Measurements from ENCODE around the gene AARS2.
A peak's percentile ranks its signal among the peaks of the same experiment; 100 is the strongest.

Gene AARS2

GRCh38 chr6:44273617-44274016 lies 39.5 kb downstream of the AARS2 start:
- no peak for DNase-seq

GRCh38 chr6:44272999-44273566 lies 40.1 kb downstream of the AARS2 start:
- no peak for DNase-seq

- no peak for DNase-seq
These were observed 40.6 kb downstream of the AARS2 start for GRCh38 chr6:44272529-44272928.

DNA sequence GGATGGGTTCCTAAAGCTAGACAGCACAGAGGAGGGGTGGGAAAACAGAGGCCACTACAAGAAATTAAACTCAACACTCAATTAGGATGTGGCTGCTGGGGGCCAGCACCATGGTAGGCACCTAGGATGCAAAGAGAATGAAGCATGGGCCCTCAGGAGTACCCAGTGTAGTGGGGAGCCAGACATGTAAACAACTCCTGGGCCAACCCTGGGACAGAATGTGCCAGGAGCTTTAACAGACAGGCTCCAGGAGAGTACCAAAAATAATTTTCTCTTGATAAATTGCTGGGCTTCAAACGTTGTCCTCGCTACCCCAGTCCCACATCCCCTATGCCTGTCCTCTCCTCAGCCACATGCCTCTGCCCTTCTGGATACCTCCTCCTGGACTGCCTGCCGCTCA lies 41.2 kb downstream of the AARS2 start:
- DNase-seq, result no peak

DNA sequence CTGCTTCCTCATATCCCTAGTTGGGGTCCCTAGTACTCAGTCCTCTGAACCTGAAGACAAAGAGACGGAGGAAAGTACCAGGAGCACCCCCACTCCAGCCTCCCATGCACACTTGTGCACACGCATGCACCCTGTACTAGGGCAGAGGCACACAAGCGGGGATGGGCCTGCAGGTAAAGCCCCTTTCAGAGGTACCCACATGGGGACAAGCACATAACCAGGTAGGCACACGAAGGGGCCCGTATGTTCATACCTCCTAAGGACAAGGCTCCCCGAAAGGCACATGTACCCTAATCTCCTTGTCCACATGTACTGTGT lies 41.8 kb downstream of the AARS2 start:
- no peak for DNase-seq

GRCh38 chr6:44270526-44271405 lies 42.4 kb downstream of the AARS2 start:
- peak; percentile 53 to 65 (median 63) for DNase-seq

DNA sequence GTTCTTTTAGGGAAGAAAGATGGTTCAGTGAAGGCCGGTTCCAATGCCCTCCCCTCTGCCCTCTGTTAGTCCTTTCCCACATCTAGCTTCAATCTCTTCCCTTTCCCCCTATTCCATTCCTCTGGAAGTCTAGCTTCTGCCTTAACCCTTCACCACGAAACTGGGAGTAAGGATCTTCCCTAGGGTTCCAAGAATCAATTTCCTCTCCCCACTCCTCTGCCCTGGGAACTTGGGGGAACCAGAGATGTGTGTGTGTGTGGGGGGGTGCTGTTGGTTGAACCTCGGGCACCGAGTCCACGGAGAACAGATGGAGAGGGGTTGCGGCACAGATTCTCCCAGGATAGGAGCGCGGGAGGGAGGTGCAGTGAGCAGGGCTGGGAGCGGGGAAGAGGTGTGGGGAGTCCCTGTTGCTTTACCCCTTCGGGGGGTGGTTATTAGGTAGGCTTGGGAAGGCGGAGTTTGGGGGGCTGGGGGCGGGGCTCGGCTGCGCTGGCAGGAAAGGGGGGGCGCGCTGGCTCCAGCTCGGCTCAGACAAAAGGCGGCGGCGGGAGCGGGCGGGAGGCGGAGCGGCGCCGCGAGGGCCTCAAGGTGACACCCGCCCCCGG lies 43.1 kb downstream of the AARS2 start, which contains the start of gene TMEM151B:
Gene TMEM151B, plus strand, starts transcription at position 530 of the 605 bp plus-strand sequence. CDS start 293 bp downstream, outside the sequence.
- DNase-seq, result peak; percentile 6 to 52 (median 38)

DNA sequence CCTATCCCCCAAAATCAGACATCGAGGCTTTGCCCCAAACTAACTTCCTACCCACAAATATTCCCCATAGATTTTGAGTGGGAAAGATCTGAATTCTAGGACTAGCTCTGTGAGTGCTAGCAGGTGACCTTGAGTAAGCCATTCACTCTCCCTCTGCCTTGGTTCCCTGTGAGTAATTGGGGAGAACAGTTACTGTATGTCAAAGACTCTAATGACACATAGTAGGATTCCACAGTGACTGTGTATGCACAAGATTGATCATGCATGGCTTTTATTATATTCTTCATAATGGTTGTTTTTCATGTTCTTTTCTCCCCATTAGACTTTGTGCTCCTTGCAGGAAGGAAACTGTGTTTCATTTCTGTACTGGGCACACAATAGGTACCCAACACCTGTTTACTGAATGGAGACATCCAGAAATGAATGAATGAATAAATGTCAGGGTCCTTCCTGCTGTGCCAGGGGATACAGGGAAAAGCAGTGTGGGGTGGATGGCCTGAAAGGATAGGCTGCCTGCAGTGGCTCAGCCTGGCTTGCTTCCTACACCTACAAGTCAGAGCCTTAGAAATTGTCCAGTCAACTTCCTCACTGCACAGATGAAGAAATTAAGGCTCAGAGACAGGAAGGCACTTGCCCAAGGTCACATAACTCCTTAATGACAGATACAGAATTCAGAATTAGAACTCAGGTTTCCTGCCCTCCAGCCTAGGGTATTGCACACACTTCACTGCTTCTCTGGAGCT lies 43.8 kb downstream of the AARS2 start:
- no peak for DNase-seq

GRCh38 chr6:44268095-44268628 lies 45.0 kb downstream of the AARS2 start:
- peak; percentile 55 to 82 (median 76) for DNase-seq

DNA sequence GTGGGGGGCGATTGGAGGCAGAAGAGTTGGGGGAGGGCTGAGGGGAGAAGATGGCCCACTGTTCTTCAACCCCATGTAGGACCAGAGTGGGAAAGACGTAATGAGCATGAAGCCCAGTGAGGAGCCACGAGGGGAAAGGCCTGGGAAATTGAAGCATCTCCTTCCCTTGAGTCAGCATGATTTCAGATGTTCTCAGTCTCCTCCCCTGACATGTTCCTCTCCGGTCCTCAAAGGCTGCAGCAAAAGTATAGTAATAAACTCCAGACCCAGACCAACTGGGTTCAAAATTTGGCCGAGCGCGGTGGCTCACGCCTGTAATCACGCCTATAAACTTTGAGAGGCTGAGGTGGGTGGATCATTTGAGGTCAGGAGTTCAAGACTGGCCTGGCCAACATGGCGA lies 45.9 kb downstream of the AARS2 start:
- no peak for DNase-seq

DNA sequence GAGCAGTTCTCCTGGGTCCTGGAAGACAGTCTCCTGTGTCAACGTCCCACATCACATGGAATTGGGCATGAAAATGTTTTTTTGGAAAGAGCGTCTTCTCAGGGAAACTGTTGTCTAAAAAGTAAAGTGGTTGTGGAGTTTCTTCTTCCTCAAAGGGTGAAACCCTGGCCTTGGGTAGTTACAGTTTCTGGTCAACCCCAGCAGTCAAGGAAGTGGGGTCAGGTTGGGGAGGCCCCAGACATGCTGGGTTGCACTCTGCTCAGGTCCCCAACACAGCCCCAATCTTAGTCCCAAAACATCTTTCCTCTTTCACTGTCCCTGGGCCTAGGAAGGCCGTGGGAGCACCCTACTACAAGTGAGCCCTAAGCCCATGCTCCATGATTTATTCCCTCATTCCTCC lies 46.8 kb downstream of the AARS2 start:
- DNase-seq, result no peak

DNA sequence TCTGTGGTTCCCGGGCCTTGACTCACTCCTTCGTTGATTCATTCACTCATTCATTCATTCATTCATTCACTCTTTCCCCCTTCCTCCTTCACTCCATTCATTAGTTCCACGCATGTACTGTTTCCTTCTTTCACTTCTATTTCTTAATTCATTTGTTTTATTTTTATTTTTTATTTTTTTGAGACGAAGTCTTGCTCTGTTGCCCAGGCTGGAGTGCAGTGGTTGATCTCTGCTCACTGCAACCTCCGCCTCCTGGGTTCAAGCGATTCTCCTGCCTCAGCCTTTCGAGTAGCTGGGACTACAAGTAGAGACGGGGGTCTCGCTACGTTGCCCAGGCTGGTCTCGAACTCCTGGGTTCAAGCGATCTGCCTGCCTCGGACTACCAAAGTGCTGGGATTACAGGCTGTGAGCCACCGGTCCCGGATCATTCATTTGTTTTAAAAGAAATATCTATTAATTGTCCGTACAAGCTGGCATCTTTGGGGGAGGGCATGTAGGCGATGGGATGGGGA lies 47.4 kb downstream of the AARS2 start:
- no peak for DNase-seq

GRCh38 chr6:44265007-44265721 lies 48.0 kb downstream of the AARS2 start, which contains the start of gene NFKBIE:
Gene NFKBIE, minus strand, starts transcription at chr6:44265551. Its CDS starts 205 bp downstream, at chr6:44265346.
- DNase-seq, result peak; percentile 88 to 93 (median 90)

DNA sequence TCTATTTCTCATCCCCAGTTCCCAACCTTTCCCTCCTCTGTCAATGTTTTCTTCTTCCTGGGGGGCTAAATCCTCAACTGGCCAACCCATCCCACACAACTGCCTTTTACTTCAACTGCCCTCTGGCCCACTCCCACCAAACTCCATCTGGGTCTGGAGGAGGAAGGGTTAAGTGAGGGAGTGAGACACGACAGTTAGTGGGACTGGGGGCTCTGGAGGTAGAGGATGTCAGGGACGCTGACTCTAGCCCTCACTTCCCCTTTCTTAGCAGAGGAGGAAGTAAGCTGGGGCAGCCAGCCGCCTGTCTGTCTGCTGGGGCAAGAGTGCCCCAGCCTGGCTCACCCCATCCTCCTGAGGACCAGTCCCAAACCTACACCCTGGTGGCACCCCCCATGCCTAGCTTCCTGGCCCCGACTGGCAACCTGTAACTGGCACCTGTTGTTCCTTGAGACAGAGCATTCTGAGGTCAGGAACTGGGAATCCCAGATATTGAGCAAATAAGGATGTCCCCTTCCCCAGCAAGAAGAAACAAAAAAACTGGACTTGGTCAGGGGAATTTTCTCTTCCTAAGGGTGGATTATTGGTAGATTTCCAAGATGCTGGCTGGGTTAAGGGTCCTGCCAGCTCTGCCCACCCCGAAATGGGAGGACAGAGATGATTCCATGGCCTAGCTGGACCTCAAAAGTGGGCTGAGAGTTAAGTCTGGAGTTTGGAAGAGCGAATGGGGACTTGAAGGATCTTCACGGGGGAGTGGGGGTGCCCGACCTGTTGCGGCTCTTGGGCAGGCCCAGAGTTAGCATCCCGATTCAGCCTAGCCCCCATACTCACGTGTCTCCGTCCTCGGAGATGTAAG lies 48.8 kb downstream of the AARS2 start:
- no peak for DNase-seq

GRCh38 chr6:44263354-44264100 lies 49.6 kb downstream of the AARS2 start:
- no peak for DNase-seq

DNA sequence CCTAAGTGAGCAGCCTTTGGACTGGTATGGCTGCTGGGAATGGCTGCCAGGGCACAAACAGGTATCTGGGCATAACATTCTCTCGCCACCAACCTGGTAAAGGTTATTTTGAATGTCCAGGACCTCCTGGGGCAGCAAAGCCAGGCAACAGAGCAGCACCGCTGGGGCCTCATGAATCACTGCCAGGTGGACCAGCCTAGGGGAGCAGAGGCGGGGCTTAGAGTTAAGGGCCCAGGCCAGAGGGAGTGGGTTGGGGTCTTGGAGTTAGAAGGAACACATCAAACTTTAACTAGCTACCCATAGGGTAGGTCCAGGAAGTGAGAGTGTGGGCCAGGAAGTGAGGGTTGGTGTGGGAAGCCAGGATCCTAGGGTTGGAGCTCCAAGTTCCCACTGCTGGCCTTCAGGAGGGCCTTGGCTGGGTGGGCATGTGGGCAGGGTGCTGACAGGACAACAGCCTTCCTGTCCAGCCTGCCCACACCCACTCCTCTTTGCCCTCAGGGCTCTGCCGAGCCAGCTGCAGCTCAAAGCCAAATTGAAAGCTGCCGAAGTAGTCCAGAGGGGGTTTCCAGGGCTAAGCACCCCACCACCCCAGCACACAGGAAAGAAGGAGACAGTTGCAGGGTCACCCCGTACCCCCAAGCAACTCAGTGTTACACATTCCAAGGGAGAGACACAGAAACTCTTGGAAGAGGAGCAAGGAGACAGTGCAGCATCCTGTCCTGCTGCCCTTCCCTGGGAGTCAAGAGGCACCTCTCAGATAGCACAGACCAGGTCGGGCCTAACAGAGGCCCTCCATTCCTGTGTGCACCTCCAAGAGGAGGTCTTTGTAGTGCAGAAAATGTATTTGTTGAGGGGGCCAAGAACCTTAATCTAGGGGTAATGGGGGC lies 50.4 kb downstream of the AARS2 start:
- no peak for DNase-seq

GRCh38 chr6:44261581-44261980 lies 51.6 kb downstream of the AARS2 start:
- no peak for DNase-seq

DNA sequence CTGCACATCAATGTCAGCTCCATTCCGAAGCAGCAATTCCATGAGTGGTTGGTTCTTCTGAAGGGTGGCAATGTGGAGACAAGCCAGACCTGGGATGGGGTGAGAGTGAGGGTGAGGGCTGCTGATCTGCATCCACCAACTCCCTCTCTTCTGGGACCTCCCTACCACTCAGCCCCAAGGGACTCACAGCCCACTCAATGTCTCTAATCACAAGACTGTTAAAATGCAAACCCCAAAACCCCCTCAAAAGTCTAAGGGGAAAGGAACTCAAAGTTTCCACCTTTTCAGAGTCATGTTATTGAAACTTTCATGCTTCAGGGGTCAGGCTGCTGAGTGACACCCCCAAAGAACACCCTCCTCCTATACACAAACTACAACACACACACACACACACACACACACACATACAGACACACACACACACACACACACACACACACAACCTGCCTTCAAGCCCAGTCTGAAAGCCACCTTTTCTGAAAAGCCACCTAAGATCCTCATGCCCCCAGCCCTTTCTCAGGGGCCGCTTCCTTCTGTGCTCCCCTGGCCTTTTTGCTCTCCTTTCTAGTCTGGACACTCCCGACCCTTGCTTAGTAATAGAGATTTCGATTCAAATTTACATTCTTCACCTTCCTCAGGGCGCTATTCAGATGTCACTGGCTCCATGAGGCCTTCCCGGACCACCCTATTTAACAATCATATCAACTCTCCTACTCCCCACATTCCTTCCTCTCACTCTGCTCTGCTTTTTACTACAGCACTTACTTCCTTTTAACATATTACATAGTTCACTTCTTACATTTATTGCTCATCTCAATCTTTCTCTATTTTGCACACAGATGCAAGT lies 52.5 kb downstream of the AARS2 start:
- DNase-seq, result no peak

All from NCI-H1417 (cell line).